Measurements from ENCODE around the gene AGPAT4.

Gene AGPAT4

GRCh38 chr6:161151660-161152526 lies 122.0 kb downstream of the AGPAT4 start:
- WGBS (ENCODE audit: extremely low coverage, insufficient coverage, insufficient read length) = no CpG with 5 or more reads among the region's 19 CpGs
- Histone ChIP-seq H3K79me1 (ENCODE audit: low read length) (peaks cover 2% of the 10 kb centered on the region), H3K4me3 (ENCODE audit: low read depth, low read length) (no peak overlapping the region), H2BK12ac (ENCODE audit: low read length) (no peak overlapping the region), H3K9ac (ENCODE audit: low read length) (no peak overlapping the region), H2BK5ac (ENCODE audit: low read depth, low read length, poor library complexity) (no peak overlapping the region), H3K27me3 (ENCODE audit: insufficient read depth, low read length) (no peaks in the 10 kb centered on the region), H4K91ac (ENCODE audit: low read depth, low read length) (no peak overlapping the region), H3K4me2 (ENCODE audit: low read length) (no peak overlapping the region), H3K4ac (ENCODE audit: low read depth, low read length) (no peak overlapping the region), H2BK120ac (ENCODE audit: insufficient read depth, low read length, poor library complexity) (no peak overlapping the region), H3K27ac (ENCODE audit: low read depth, low read length) (no peak overlapping the region), H3K79me2 (ENCODE audit: control insufficient read depth, insufficient read depth, low read length, poor library complexity) (no peaks in the 10 kb centered on the region), H4K8ac (ENCODE audit: low read depth, low read length) (no peak overlapping the region), H3K9me3 (ENCODE audit: insufficient read depth, low read depth, low read length) (no peaks in the 10 kb centered on the region), H3K36me3 (ENCODE audit: control insufficient read depth in 1 of 2, insufficient read depth in 2 of 2, low read length in 2 of 2) (peaks cover 17 to 35% of the 10 kb centered on the region in 2 experiments), H2AFZ (ENCODE audit: insufficient read depth, low read length, poor library complexity) (no peak overlapping the region), H3K4me1 (ENCODE audit: control insufficient read depth in 1 of 2, insufficient read depth in 2 of 2, low read length in 2 of 2) (no peaks in the 10 kb centered on the region), H3K14ac (ENCODE audit: low read length) (no peak overlapping the region), H3K23ac (ENCODE audit: low read length) (no peak overlapping the region), H2AK5ac (ENCODE audit: low read length) (no peak overlapping the region), H4K12ac (ENCODE audit: low read depth, low read length) (no peak overlapping the region), H3K18ac (ENCODE audit: low read length) (no peak overlapping the region)
- no peak for DNase-seq

GRCh38 chr6:161151059-161151645 lies 122.7 kb downstream of the AGPAT4 start:
- no peak overlapping the region for H3K4me3 ChIP-seq (ENCODE audit: low read depth, low read length)
- no peak overlapping the region for H3K14ac ChIP-seq (ENCODE audit: low read length)
- no peak overlapping the region for H2BK5ac ChIP-seq (ENCODE audit: low read depth, low read length, poor library complexity)
- H4K91ac ChIP-seq (ENCODE audit: low read depth, low read length) = no peak overlapping the region
- H3K9ac ChIP-seq (ENCODE audit: low read length) = no peak overlapping the region
- no peak overlapping the region for H3K4ac ChIP-seq (ENCODE audit: low read depth, low read length)
- no peak overlapping the region for H4K8ac ChIP-seq (ENCODE audit: low read depth, low read length)
- no peak overlapping the region for H3K27ac ChIP-seq (ENCODE audit: low read depth, low read length)
- H4K12ac ChIP-seq (ENCODE audit: low read depth, low read length) = no peak overlapping the region
- H3K79me1 ChIP-seq (ENCODE audit: low read length) = peaks cover 2% of the 10 kb centered on the region
- H3K23ac ChIP-seq (ENCODE audit: low read length) = no peak overlapping the region
- H2AK5ac ChIP-seq (ENCODE audit: low read length) = no peak overlapping the region
- no peak overlapping the region for H3K4me2 ChIP-seq (ENCODE audit: low read length)
- H3K79me2 ChIP-seq (ENCODE audit: control insufficient read depth, insufficient read depth, low read length, poor library complexity) = no peaks in the 10 kb centered on the region
- H3K36me3 ChIP-seq (ENCODE audit: control insufficient read depth in 1 of 2, insufficient read depth in 2 of 2, low read length in 2 of 2) = peaks cover 20 to 39% of the 10 kb centered on the region in 2 experiments
- H3K18ac ChIP-seq (ENCODE audit: low read length) = no peak overlapping the region
- H3K27me3 ChIP-seq (ENCODE audit: insufficient read depth, low read length) = no peaks in the 10 kb centered on the region
- no peak overlapping the region for H2BK120ac ChIP-seq (ENCODE audit: insufficient read depth, low read length, poor library complexity)
- H2BK12ac ChIP-seq (ENCODE audit: low read length) = no peak overlapping the region
- H3K9me3 ChIP-seq (ENCODE audit: insufficient read depth, low read depth, low read length) = no peaks in the 10 kb centered on the region
- no CpG with 5 or more reads among the region's 18 CpGs for WGBS (ENCODE audit: extremely low coverage, insufficient coverage, insufficient read length)
- no peaks in the 10 kb centered on the region for H3K4me1 ChIP-seq (ENCODE audit: control insufficient read depth in 1 of 2, insufficient read depth in 2 of 2, low read length in 2 of 2)
- H2AFZ ChIP-seq (ENCODE audit: insufficient read depth, low read length, poor library complexity) = no peak overlapping the region
- DNase-seq = no peak

- H3K27me3 ChIP-seq (ENCODE audit: insufficient read depth, low read length) = no peaks in the 10 kb centered on the region
- no peak overlapping the region for H2BK5ac ChIP-seq (ENCODE audit: low read depth, low read length, poor library complexity)
- H3K23ac ChIP-seq (ENCODE audit: low read length) = no peak overlapping the region
- H2AK5ac ChIP-seq (ENCODE audit: low read length) = no peak overlapping the region
- DNase-seq = no peak
- no peak overlapping the region for H3K4me2 ChIP-seq (ENCODE audit: low read length)
- H3K4me1 ChIP-seq (ENCODE audit: control insufficient read depth in 1 of 2, insufficient read depth in 2 of 2, low read length in 2 of 2) = no peaks in the 10 kb centered on the region
- no peak overlapping the region for H2BK12ac ChIP-seq (ENCODE audit: low read length)
- H3K9me3 ChIP-seq (ENCODE audit: insufficient read depth, low read depth, low read length) = no peaks in the 10 kb centered on the region
- no peak overlapping the region for H3K14ac ChIP-seq (ENCODE audit: low read length)
- no peak overlapping the region for H4K12ac ChIP-seq (ENCODE audit: low read depth, low read length)
- H3K9ac ChIP-seq (ENCODE audit: low read length) = no peak overlapping the region
- H3K36me3 ChIP-seq (ENCODE audit: control insufficient read depth in 1 of 2, insufficient read depth in 2 of 2, low read length in 2 of 2) = peaks cover 20 to 41% of the 10 kb centered on the region in 2 experiments
- WGBS (ENCODE audit: extremely low coverage, insufficient coverage, insufficient read length) = no CpG with 5 or more reads among the region's 8 CpGs
- no peak overlapping the region for H3K4ac ChIP-seq (ENCODE audit: low read depth, low read length)
- no peak overlapping the region for H3K4me3 ChIP-seq (ENCODE audit: low read depth, low read length)
- no peak overlapping the region for H3K18ac ChIP-seq (ENCODE audit: low read length)
- H3K79me2 ChIP-seq (ENCODE audit: control insufficient read depth, insufficient read depth, low read length, poor library complexity) = no peaks in the 10 kb centered on the region
- H4K8ac ChIP-seq (ENCODE audit: low read depth, low read length) = no peak overlapping the region
- H2BK120ac ChIP-seq (ENCODE audit: insufficient read depth, low read length, poor library complexity) = no peak overlapping the region
- no peak overlapping the region for H3K27ac ChIP-seq (ENCODE audit: low read depth, low read length)
- H2AFZ ChIP-seq (ENCODE audit: insufficient read depth, low read length, poor library complexity) = no peak overlapping the region
- no peak overlapping the region for H4K91ac ChIP-seq (ENCODE audit: low read depth, low read length)
- peaks cover 2% of the 10 kb centered on the region for H3K79me1 ChIP-seq (ENCODE audit: low read length)
Observed at GRCh38 chr6:161150566-161150965, 123.3 kb downstream of the AGPAT4 start.

GRCh38 chr6:161150136-161150535 lies 123.7 kb downstream of the AGPAT4 start:
- Histone ChIP-seq H3K4me1 (ENCODE audit: control insufficient read depth in 1 of 2, insufficient read depth in 2 of 2, low read length in 2 of 2) (no peaks in the 10 kb centered on the region), H3K4me3 (ENCODE audit: low read depth, low read length) (no peak overlapping the region), H3K23ac (ENCODE audit: low read length) (no peak overlapping the region), H4K91ac (ENCODE audit: low read depth, low read length) (no peak overlapping the region), H3K4ac (ENCODE audit: low read depth, low read length) (no peak overlapping the region), H3K9ac (ENCODE audit: low read length) (no peak overlapping the region), H2BK12ac (ENCODE audit: low read length) (no peak overlapping the region), H3K14ac (ENCODE audit: low read length) (no peak overlapping the region), H3K27me3 (ENCODE audit: insufficient read depth, low read length) (no peaks in the 10 kb centered on the region), H2AK5ac (ENCODE audit: low read length) (no peak overlapping the region), H2AFZ (ENCODE audit: insufficient read depth, low read length, poor library complexity) (no peak overlapping the region), H2BK5ac (ENCODE audit: low read depth, low read length, poor library complexity) (no peak overlapping the region), H4K12ac (ENCODE audit: low read depth, low read length) (no peak overlapping the region), H3K36me3 (ENCODE audit: control insufficient read depth in 1 of 2, insufficient read depth in 2 of 2, low read length in 2 of 2) (peaks cover 20 to 41% of the 10 kb centered on the region in 2 experiments), H3K79me2 (ENCODE audit: control insufficient read depth, insufficient read depth, low read length, poor library complexity) (no peaks in the 10 kb centered on the region), H2BK120ac (ENCODE audit: insufficient read depth, low read length, poor library complexity) (no peak overlapping the region), H4K8ac (ENCODE audit: low read depth, low read length) (no peak overlapping the region), H3K18ac (ENCODE audit: low read length) (no peak overlapping the region), H3K4me2 (ENCODE audit: low read length) (no peak overlapping the region), H3K9me3 (ENCODE audit: insufficient read depth, low read depth, low read length) (no peaks in the 10 kb centered on the region), H3K79me1 (ENCODE audit: low read length) (peaks cover 2% of the 10 kb centered on the region), H3K27ac (ENCODE audit: low read depth, low read length) (no peak overlapping the region)
- DNase-seq = no peak
- no CpG with 5 or more reads among the region's 5 CpGs for WGBS (ENCODE audit: extremely low coverage, insufficient coverage, insufficient read length)

Data from trophoblast cell (in vitro differentiated cells and primary cell).